GM18870 (cell line): ENCODE results near the gene PIP4K2A.
"Not testable (repeated sequence)": the region's sequence is repeated elsewhere in the genome, so short reads cannot be mapped to it uniquely, and the experiment has no call there.

Experiments used
- ATAC-seq: cut with Tn5 transposase; IDR thresholded peaks from one replicate; pipeline ENCODE4 v1.9.1; 2021; ENCODE audit warnings: moderate library complexity; ENCODE audit not compliant: unreplicated experiment

Gene PIP4K2A

DNA sequence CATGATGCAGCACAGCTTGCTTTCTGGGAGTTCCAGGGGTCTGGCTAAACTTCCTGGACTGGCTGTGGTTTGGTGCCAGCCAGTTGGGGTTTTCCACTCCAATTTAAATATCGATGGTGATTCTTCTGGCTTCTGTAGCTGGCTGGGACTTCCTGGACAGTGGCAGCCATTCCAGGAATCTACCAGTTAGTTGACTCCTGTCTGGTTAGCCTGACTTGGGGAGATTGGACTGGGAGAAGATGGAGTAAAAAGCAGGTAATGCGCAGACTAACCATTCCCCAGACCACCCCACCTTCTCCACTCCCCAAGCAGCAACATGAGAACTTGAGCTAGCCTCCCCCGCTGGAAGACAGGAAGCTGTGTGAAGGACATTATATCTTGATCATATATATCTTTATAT is 6.3 kb upstream of the PIP4K2A start:
- ATAC-seq: no peak

DNA sequence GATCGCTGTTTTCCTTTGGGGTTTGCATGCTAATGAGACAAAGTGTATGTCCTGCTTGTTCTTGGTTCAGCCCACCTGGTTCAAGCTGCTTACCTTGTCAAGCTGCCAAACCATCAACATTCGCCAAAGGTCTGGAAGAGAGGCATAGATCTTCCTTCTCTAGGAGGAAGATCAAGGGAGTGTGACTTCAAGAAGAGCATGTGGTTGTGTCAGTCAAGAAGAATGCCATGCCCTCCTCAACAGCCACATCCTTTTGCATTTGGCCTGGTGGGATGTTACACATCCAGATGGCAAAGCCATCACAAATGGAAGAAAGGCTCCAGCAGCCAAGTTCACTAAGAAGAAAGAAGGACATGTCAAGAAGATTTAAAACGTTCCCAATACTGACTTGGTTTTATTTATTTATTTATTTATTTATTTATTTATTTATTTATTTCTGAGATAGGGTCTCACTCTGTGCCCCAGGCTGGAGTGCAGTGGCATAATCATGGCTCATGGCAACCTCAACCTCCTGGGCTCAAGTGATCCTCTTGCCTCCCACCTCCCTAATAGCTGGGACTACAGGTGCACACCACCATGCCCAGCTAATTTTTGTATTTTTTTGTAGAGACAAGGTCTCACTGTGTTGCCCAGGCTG is 5.1 kb upstream of the PIP4K2A start:
- no peak for ATAC-seq

DNA sequence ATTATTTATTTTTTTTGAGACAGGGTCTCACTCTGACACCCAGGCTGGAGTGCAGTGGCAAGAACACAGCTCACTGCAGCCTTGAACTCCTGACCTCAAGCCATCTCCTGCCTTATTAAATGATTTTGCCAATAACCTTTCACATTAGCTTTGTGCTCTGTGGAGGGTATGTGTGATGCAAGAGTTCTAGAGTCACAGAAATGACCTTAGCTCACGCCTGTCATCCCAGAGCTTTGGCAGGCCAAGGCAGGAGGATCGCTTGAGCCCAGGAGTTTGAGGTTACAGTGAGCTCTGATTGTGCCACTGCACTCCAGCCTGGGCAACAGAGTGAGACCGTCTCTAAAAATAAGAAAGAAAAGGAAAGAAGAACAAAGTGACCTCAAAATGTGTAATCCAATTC is 4.3 kb upstream of the PIP4K2A start:
- ATAC-seq: not testable (repeated sequence)

DNA sequence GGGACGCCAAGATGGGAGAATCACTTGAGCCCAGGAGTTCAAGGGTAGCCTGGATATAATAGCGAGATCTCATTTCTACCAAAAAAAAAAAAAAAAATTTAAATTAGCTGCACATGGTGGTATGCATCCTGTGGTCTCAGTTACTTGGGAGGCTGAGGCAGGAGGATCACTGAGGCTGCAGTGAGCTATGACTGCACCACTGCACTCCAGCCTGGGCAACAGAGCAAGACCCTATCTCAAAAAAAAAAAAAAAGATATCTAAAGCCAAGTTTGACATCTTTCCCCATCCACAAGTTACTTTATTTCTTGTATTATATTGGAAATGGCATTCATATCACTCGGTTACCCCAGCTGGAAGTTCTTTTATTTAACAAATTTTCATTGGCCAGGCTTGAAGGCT is 3.4 kb upstream of the PIP4K2A start:
- ATAC-seq: no peak

DNA sequence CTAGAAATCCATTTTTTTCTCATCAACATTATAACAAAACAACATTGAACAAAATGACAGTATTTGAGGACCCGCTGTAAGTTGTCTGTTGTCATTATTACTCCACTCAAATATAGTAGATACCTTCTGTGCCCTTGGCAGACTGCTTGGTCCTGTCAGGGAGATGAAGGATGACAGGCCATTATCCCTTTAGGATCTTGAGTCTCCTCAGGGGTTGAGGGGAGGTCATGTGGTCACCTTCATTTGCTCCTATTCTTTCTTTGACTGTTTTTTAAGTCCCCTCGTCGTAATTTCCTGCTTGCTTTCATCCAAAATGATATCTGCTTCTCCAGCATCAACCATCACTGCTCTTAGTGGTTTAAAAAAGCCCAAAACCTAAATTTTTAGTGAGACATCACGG is 2.6 kb upstream of the PIP4K2A start:
- ATAC-seq: no peak

DNA sequence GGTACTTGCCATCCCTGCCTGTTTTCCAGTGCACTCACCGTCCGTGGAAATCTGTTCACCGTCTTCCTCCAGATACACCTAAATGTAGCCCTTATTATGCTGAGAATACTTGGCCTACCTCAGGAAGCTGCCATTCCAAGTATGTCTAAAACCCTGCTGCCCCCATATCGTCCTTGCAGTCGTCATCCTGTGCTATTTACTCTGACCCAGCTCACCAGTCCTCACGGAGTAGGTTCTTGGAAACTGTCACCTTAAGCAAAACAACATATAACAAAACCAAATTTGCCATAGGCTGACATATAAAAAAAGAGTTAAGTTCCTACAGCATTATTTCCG is 880 bp upstream of the PIP4K2A start:
- ATAC-seq: no peak

DNA sequence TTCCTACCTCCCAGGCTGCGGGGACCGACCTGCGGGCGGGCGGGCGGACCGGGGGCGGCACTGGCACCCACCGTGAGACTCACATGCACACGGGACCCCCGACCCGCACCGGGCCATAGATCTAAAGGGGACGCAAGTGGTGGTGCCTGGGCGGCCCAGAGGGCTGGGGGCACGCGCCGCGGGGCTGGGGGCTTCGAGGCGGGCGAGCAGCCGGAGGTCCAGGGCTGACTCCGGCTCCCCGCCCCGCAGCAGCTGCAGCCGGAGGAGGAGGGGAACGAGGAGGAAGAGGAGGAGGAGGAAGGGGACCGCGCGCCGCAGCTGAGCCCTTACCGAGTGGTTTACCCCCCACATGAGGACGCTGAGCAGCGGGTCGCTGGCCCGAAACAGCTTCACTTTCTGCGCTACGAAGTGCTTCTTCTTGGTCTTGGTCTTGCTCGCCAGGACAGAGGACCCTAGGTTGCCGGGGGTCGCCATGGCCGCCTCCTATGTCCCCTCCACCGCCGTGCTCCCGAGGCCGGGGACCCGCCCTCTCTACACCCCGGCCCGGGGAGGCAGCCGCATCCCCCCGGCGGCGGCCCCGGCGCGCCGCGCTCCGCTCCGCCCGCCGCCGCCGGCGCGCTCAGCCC is 412 bp downstream of the PIP4K2A start:
- no peak for ATAC-seq

DNA sequence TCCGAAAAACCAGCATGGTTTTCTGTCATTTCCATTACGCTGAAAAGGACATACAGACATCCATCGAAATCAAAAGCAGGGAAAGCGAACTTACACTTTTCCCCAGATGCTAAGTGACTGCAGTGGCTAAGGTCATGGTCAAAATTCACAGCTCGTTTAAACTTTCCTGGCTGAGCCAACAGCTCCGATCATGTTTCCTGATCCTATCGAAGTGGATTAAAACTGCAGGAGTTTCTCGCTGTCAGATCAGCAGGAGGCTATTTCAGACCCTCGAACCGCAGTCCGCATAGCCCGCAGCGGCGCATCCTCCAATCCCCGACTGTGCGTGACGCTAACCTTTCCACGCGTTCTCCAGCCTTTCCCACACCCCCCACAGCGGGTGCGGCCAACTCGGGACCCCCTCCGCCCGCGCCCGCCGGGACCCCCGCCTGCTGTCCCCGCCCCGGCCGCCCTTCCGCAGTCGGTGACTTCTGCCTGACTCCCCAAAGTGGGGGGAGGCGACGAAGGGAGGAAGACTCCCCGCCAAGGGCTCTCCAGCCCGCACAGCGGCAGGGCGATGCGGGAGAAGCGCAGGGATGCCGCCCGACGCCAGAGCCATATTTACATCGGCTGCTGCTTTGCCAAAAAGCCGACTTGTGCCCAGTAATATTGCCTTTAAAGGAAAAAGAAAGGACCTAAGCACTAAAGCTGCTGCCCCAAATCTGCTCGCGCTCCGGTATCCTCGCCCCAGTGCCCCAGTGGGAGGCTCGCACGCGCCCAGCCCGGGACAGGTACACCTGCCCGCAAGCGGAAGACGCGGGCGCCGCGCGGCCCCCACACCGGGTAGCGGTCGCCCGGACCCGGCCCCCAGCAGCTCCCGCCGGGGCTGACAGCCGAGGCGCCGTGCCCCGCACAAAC is 1.2 kb downstream of the PIP4K2A start:
- no peak for ATAC-seq

DNA sequence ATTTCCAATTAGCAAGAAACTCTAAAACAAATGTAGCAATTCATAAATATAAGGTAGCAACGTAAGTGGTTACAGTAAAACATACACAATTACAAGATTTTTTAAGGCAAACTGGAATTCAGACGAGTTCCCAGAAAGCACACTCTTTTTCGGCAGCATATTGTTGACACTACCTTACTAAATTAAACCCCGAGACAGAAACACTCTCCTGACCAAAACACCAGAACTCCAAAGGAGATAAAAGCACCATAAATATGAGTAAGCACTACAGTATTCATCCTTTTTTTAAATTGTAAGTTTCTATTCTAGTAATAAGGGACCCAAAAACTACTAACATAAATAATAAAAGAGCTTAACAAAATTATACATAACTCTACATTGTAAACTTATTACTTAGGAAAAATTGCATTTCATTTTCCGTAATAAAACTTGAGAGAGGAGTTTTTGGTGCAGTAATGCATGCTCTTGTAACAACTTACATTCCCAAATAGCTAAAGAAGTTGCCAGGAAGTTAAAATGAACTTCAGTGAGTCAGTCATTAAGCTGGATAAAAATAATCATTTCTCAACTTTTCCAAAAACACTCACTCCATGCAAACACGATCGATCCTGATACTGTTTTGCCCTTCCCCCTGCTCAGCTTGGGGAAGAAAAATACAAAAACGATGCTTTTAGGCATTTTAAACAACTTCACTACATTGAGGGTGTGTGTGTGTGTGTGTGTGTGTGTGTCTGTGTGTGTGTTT is 2.0 kb downstream of the PIP4K2A start:
- no peak for ATAC-seq

DNA sequence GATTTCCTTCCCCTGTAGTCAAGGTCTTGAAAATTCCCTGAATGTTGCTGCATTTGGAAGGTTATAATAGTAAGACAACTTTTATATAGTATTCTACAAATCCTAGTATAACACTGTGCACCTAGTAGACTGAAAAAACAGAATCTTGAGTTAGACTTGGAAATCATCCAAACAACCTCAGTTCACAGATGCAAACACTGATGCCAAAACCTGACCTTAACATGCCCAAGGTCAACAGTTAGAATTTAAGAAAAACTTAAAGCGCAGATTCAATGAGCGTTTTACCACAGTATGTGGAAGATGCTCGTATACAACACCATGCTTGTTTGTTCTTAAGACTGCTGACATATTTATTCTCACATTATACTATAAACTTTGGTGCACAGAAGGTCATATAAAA is 3.0 kb downstream of the PIP4K2A start:
- ATAC-seq: no peak

DNA sequence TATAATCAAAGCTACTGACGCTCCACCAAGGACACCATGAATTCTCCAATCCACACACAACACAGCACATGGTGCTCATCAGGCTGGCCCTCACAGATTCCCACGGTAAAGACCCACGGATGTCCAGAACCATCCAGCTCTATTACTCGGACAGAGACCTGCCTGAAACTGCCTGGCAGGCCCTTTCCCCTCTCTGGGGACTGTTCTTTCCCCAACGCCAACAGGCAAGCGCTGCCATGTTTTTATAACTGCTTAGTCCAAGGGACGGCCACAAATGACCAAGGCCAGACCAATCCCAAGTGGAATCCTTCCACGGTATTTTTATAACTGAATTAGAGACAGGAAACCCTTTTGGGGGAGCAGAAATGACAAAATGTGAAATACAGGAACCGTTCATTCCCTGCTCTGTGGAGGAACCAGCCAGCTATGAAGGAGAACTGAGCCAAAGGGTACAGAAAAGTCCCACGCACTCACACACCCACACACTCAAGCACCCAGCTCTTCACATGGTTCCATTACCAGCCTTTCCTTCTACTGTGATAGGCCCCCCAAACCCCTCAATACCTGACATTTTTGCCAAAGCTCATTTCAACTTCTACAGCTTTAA is 4.1 kb downstream of the PIP4K2A start:
- ATAC-seq: no peak

DNA sequence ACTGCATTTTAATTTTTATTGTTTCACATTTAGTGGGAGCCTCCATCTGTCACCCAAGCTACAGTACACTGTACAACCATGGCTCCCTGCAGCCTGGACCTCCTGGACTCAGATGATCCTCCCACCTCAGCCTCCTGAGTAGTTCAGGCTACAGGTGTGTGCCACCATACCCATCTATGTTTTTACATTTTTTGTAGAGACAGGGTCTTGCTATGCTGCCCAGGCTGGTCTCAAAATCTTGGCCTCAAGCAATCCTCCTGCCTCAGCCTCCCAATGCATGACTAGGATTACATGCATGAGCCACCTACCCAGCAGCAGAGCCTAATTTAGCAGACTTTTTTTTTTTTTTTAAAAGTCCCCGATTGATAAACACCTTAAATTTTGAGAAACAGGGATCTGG is 5.6 kb downstream of the PIP4K2A start:
- no peak for ATAC-seq

DNA sequence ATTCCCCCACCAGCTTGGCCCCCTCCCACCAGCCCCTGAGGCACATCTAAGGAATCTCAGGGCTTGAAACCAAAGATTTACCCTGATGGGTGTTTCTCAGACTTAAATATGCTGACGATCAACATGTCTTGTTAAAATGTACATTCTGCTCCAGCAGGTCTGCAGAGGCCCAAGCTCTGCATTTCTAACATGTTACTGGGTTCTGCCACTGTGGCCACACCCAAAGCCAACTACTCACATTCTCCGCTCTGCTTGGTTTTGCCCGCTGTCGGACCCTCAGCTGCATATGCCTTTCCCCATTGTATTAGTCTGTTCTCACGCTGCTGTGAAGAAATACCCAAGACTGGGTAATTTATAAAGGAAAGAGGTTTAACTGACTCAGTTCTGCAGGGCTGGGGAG is 8.9 kb downstream of the PIP4K2A start:
- no peak for ATAC-seq

DNA sequence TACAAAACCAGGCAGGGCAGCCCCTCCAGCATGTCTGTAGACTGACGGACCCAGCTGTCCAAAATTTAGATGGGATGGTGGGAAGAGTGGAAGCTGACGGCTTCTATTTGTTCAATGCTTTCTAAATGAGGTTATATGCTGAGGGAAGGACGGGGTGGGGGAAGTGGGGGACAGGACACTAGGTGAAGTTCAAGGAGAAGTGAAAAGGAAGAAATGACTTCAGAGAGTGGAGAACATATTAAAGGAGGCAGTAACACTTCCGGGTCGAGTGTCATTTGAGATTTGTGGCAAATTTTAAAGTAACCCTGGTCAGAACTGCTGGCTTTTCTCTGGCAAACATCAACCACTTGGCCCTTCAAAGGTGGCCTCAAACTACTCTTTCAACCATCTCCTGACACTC is 9.4 kb downstream of the PIP4K2A start:
- ATAC-seq: no peak

DNA sequence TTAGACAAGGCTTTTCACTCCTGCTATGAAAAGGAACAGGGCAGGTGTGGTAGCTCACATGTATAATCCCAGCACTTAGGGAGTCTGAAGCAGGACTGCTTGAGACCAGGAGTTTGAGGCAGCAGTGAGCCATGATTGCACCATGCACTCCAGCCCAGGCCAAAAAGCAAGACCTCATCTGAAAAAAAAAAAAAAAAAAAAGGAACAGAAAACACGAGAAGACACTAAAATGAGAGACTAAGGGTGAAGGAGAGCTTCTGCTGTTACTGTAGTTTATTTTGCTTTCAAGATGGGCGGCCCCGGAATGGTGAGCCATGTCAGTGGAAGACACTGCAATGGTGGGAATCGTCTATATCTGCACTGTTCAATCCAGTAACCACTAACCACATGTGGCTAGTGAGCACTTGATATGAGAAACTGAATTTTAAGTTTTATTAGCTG is 9.9 kb downstream of the PIP4K2A start:
- no peak for ATAC-seq

DNA sequence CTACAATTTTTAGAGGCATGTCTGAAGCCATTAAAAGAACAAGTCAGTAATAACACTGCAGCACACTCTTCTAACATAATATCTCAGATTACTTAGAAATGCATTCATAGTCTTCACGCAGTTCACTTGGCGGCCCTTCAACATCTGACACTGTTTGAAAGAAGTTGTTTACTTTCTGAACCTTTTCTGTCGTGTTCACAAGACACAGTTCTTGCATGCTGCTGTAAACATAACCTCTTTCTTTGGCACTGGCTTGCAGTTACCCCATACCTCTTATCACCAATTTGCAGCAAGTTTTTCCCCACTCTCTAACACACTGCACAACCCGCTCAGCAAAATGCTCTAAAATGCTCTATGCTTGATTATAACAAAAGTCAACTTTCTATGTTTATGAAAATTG is 12.0 kb downstream of the PIP4K2A start:
- ATAC-seq: no peak

DNA sequence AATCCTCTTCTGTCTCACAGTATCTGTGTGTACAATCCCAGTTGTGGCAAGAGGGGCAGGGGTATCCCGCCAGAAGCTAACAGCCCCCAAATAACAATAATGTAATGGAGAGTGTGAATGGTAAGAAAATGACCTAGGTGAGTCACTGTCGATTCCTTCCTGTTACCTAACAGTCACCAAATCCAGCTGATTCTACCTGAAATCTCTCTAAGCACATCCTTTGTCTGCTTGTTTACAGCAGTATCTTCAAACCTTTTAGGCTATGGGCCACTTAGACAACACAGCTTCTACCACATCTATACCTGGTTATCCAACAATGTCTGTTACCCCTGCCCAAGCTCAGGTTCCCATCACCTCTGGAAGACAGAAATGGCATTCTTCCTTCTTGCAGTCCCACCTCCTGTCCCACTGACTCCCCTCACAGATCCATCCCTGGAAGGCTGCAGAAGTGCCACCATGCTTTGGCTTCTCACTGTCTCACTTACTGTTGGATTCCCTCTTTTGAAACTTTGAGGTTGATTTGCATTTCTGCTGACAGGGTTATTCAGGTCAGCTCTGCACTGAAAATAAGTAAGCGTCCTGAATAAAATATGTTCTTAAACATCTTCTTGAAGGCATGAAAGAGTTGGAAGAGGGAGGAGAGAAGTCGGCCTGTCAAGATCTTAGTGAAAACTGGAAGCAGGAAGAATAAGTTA is 13.1 kb downstream of the PIP4K2A start:
- ATAC-seq: no peak

DNA sequence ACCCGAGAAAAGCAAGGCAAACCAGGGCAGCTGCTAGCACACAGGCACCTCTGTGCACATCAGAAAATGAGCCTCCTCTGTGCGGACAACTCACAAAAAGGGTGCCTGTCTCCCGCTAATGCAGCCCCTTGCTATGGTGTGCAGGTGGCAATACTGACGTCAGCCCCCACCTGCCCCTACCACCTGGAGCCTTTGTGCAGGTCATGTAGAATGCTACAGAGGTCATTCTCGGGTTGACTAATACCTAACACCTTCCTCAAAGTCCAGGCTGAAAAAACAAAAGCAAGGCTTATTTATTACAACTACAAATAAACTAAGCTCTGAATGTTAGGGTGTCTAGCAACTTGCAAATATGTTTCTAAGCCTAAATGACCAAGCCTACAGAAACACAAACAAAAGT is 13.9 kb downstream of the PIP4K2A start:
- ATAC-seq: no peak

DNA sequence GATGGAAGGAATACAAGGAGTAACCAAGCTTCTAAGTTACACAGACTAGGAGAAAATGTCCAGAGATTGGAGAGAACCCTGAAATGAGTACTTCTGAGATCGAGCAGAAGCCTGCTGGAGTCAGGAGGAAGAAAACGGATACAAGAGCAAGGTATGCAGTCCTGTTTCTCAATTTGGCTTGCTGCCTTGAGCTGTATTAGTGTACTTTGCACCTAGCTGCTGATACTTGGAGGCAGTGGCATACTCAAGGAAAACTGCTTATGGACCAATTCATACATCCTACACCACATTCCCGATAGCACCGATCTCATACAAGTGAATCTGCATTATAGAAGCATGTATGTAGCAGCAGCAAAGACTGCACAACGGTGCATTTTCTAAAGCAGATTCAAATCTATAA is 14.4 kb downstream of the PIP4K2A start:
- no peak for ATAC-seq

DNA sequence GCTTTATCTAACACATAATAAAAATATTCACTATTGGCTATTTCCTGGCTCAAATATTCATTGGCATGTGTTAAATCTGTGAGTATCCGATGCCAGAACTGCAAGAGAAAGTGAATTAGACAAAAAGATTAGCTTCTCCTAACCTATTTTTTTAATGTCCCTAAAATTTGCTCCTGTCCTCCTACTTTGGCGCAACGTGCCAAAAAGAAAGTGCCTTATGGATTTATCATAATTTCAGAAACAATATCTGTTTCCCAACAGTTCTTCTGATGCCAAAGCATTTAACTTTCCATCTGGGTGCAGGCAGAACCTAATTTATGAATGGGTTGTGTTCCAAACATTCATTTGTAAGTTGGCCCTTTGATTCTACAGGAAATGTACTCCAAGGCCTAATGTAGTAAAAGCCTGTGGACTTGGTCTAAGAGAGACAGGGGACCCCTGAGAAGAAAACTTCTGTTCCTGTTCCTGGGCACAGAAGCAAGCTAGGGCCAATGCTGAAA is 15.4 kb downstream of the PIP4K2A start:
- no peak for ATAC-seq
